IMR-90 (cell line): Measurements from ENCODE around the gene KCTD8. TPM values are rescaled to one million over a fixed set of nuclear protein-coding genes. Genes with fewer than 3 reads are reported as not detected.

Source experiments
- ATAC-seq: fragments of 200-7000 bp; cut with Tn5 transposase; 2 replicates; pipeline ENCODE4 v1.9.1; 2020; ENCODE audit warnings: low read depth, mild to moderate bottlenecking, moderate library complexity
- BruUV-seq: library from RNA; stranded (reverse); fragments of 400-500 nt; replicated peaks from 2 replicates; lab custom pipeline; 2021; lab: Mats Ljungman, UMichigan
- CTCF ChIA-PET: fragments of 300-600 bp; formaldehyde crosslinking; extraction: SDS; loops from one replicate; lab custom pipeline; 2021; ENCODE audit warnings: antibody characterized with exemption; lab: Yijun Ruan, JAX
- POLR2A ChIA-PET: fragments of 300-600 bp; sonication (Branson Sonifier 250); formaldehyde crosslinking; loops from one replicate; lab custom pipeline; 2022; ENCODE audit warnings: antibody characterized with exemption; ENCODE audit not compliant: unreplicated experiment; lab: Charles Lee
- DNase-seq: peaks from one replicate; pipeline ENCODE4 v3.0.0; 2013
- H2AFZ ChIP-seq: replicated peaks from 2 replicates; pipeline ENCODE3; 2013; ENCODE audit warnings: low read length, mild to moderate bottlenecking; ENCODE audit not compliant: poor library complexity
- H2AK5ac ChIP-seq: 2 replicates; pipeline ENCODE4 v1.6.1; 2013; ENCODE audit warnings: low read depth, low read length, inconsistent platforms
- H2AK9ac ChIP-seq: replicated peaks from 2 replicates; pipeline ENCODE3; 2013; ENCODE audit warnings: mild to moderate bottlenecking, low read depth, low read length, moderate library complexity; ENCODE audit not compliant: poor library complexity
- H2BK120ac ChIP-seq: 2 replicates; pipeline ENCODE4 v1.6.1; 2013; ENCODE audit warnings: low read depth, low read length, inconsistent platforms
- H2BK15ac ChIP-seq: 3 replicates; pipeline ENCODE4 v1.6.1; 2013; ENCODE audit warnings: low read depth, low read length, inconsistent platforms
- H2BK20ac ChIP-seq: 2 replicates; pipeline ENCODE4 v1.6.1; 2013; ENCODE audit warnings: low read depth, mild to moderate bottlenecking, inconsistent platforms, low read length, moderate library complexity
- H2BK5ac ChIP-seq: 2 replicates; pipeline ENCODE4 v1.6.1; 2013; ENCODE audit warnings: mild to moderate bottlenecking, low read depth, low read length, inconsistent platforms; ENCODE audit not compliant: poor library complexity, severe bottlenecking
- H3K14ac ChIP-seq: replicated peaks from 2 replicates; pipeline ENCODE4 v1.6.1; 2013; ENCODE audit warnings: low read depth, low read length, inconsistent platforms
- H3K18ac ChIP-seq: 2 replicates; pipeline ENCODE4 v1.6.1; 2013; ENCODE audit warnings: low read depth, low read length, control low read depth
- H3K23ac ChIP-seq: 2 replicates; pipeline ENCODE4 v1.6.1; 2013; ENCODE audit warnings: low read depth, low read length, inconsistent platforms
- H3K27ac ChIP-seq: 2 replicates; pipeline ENCODE4 v1.5.1; 2013; ENCODE audit warnings: mild to moderate bottlenecking, control low read depth, low read length; ENCODE audit not compliant: insufficient read depth
- H3K27me3 ChIP-seq: 2 replicates; pipeline ENCODE4 v1.6.1; 2013; ENCODE audit warnings: low read length; ENCODE audit not compliant: control insufficient read depth, insufficient read depth
- H3K36me3 ChIP-seq: 2 replicates; pipeline ENCODE4 v1.6.1; 2013; ENCODE audit warnings: low read length, mixed read lengths; ENCODE audit not compliant: control insufficient read depth, insufficient read depth
- H3K4ac ChIP-seq: 2 replicates; pipeline ENCODE4 v1.6.1; 2013; ENCODE audit warnings: low read depth, low read length, inconsistent platforms
- H3K4me1 ChIP-seq: 2 replicates; pipeline ENCODE4 v1.6.1; 2013; ENCODE audit warnings: low read length, mixed read lengths; ENCODE audit not compliant: control insufficient read depth, insufficient read depth
- H3K4me2 ChIP-seq: 2 replicates; pipeline ENCODE4 v1.6.1; 2013; ENCODE audit warnings: low read depth, mild to moderate bottlenecking, control low read depth, low read length, moderate library complexity
- H3K4me3 ChIP-seq: 2 replicates; pipeline ENCODE4 v1.5.1; 2013; ENCODE audit warnings: low read depth, mild to moderate bottlenecking, control low read depth, low read length, moderate library complexity; ENCODE audit not compliant: insufficient read depth
- H3K56ac ChIP-seq: 2 replicates; pipeline ENCODE4 v1.6.1; 2013; ENCODE audit warnings: low read length, inconsistent platforms; ENCODE audit not compliant: insufficient read depth; ENCODE audit errors: extremely low read depth
- H3K79me1 ChIP-seq, 2 experiments: 2 replicates each; pipeline ENCODE4 v1.6.1; 2013; ENCODE audit warnings: low read length in 2 of 2, inconsistent platforms in 1 of 2, low read depth in 1 of 2
- H3K9ac ChIP-seq: 2 replicates; pipeline ENCODE4 v1.6.1; 2013; ENCODE audit warnings: low read depth, low read length, control low read depth
- H3K9me1 ChIP-seq: 2 replicates; pipeline ENCODE4 v1.6.1; 2013; ENCODE audit warnings: low read length, inconsistent platforms; ENCODE audit not compliant: insufficient read depth
- H3K9me3 ChIP-seq: 2 replicates; pipeline ENCODE4 v1.6.1; 2013; ENCODE audit warnings: low read length; ENCODE audit not compliant: control insufficient read depth, insufficient read depth
- H4K20me1 ChIP-seq: 2 replicates; pipeline ENCODE4 v1.6.1; 2013; ENCODE audit warnings: low read length, inconsistent platforms; ENCODE audit not compliant: insufficient read depth
- H4K5ac ChIP-seq: 2 replicates; pipeline ENCODE4 v1.6.1; 2013; ENCODE audit warnings: mild to moderate bottlenecking, low read depth, low read length, control low read depth
- H4K8ac ChIP-seq, 2 experiments: 2 replicates each; pipeline ENCODE4 v1.6.1; 2013; ENCODE audit warnings: low read depth in 2 of 2, low read length in 2 of 2, control low read depth in 1 of 2, inconsistent platforms in 1 of 2
- H4K91ac ChIP-seq: 2 replicates; pipeline ENCODE4 v1.6.1; 2013; ENCODE audit warnings: low read depth, low read length, inconsistent platforms; ENCODE audit not compliant: insufficient read depth
- BHLHE40 ChIP-seq: fragments of 150-350 bp; IDR thresholded peaks from 2 replicates; pipeline ENCODE4 v1.6.1; 2016; ENCODE audit warnings: mild to moderate bottlenecking, low read depth, low read length
- CEBPB ChIP-seq: IDR thresholded peaks from 2 replicates; pipeline ENCODE4 v1.6.1; 2012; ENCODE audit warnings: low read depth, low read length, improper control_type of control experiment
- CHD1 ChIP-seq: IDR thresholded peaks from 2 replicates; pipeline ENCODE4 v1.6.1; 2012; ENCODE audit warnings: low read depth, low read length, improper control_type of control experiment
- CTCF ChIP-seq: conservative IDR thresholded peaks from 2 replicates; pipeline ENCODE4 v1.5.1; 2012; ENCODE audit warnings: mild to moderate bottlenecking, low read depth, low read length, improper control_type of control experiment
- ELK1 ChIP-seq: fragments of 150-350 bp; IDR thresholded peaks from 2 replicates; pipeline ENCODE4 v1.6.1; 2016; ENCODE audit warnings: low read depth, mild to moderate bottlenecking, low read length, moderate library complexity, borderline replicate concordance
- FOS ChIP-seq: fragments of 150-350 bp; IDR thresholded peaks from 2 replicates; pipeline ENCODE4 v1.6.1; 2016; ENCODE audit warnings: low read depth, low read length
- MAFK ChIP-seq: IDR thresholded peaks from 2 replicates; pipeline ENCODE4 v1.6.1; 2012; ENCODE audit warnings: low read depth, low read length, improper control_type of control experiment
- MXI1 ChIP-seq: IDR thresholded peaks from 2 replicates; pipeline ENCODE4 v1.6.1; 2012; ENCODE audit warnings: low read depth, mild to moderate bottlenecking, low read length, moderate library complexity, borderline replicate concordance
- POLR2A ChIP-seq: IDR thresholded peaks from 2 replicates; pipeline ENCODE4 v1.6.1; 2012; ENCODE audit warnings: mild to moderate bottlenecking, low read depth, low read length
- RAD21 ChIP-seq: IDR thresholded peaks from 2 replicates; pipeline ENCODE4 v1.6.1; 2012; ENCODE audit warnings: low read length, improper control_type of control experiment
- RCOR1 ChIP-seq: IDR thresholded peaks from 2 replicates; pipeline ENCODE4 v1.6.1; 2012; ENCODE audit warnings: mild to moderate bottlenecking, low read length, improper control_type of control experiment; ENCODE audit not compliant: insufficient replicate concordance
- RFX5 ChIP-seq: IDR thresholded peaks from 2 replicates; pipeline ENCODE4 v1.8.0; 2012; ENCODE audit warnings: low read depth, mild to moderate bottlenecking, low read length, moderate library complexity
- WGBS, 2 experiments: methylation state at CpG; one replicate each; pipeline versions ENCODE4 v1.1.5 to v1.1.7; 2013; ENCODE audit warnings: missing lambda C conversion rate in 2 of 2; ENCODE audit not compliant: insufficient read length in 1 of 2; ENCODE audit errors: extremely low coverage in 2 of 2; 5-methylcytosine and 5-hydroxymethylcytosine counted together
- dilution Hi-C: fragments of 300-500 bp; cut with HindIII; formaldehyde crosslinking; loops from one replicate; pipeline ENCODE4 v1.14.3; 2018; ENCODE audit warnings: low sequenced_read_pairs; ENCODE audit not compliant: unreplicated experiment
- in situ Hi-C: fragments of 300-500 bp; cut with MboI; formaldehyde crosslinking; loops from 3 replicates; pipeline ENCODE4 v1.14.3; 2019; ENCODE audit warnings: low sequenced_read_pairs, inconsistent platforms, mixed read lengths
- intact Hi-C: fragments of 100-400 bp; cut with micrococcal nuclease; formaldehyde crosslinking; loops from 2 replicates; pipeline ENCODE4 v1.10.0; 2022
- polyA plus RNA-seq, 3 experiments: library from polyadenylated mRNA; depleted of rRNA; stranded (reverse); fragments of >200 nt; gene quantifications; 2 replicates each; pipeline ENCODE4 v1.2.3, GENCODE V29; 2012; ENCODE audit warnings: low replicate concordance in 1 of 3
- total RNA-seq: library from RNA; depleted of rRNA; stranded (reverse); fragments of >200 nt; gene quantifications from 2 replicates; pipeline ENCODE4 v1.2.3, GENCODE V29; 2012

KCTD8 gene
- total and polyA plus RNA-seq, 2 of the 4 experiments (the other 2 are of a cell fraction), result 0.03 TPM; not detected in 1

DNA sequence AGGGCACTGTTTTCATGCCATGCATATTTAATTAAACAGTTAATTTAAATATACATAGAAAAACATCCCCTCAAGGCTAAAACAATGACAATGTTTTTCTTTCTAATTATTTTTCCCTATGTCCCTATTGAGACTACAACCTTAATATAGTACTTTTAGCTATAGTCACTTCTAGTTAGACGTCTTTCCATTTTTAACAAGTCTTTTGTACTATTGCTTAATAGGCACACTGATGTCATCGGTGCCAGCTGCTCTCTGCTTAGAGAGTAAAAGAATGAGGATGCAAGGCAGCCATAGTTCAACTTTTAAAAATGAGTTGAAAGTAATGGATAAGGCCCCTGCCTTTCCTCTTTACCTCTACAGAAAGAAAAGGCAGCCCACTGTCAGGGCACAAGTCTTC is 191.1 kb downstream of the KCTD8 start:
- no peak overlapping the region for H3K23ac ChIP-seq
- H3K18ac ChIP-seq, result no peak overlapping the region
- H4K5ac ChIP-seq, result no peak overlapping the region
- H3K9me1 ChIP-seq, result no peaks in the 10 kb centered on the region
- H2BK15ac ChIP-seq, result no peak overlapping the region
- no peak overlapping the region for H2AK9ac ChIP-seq
- no peak overlapping the region for H3K4ac ChIP-seq
- H3K9me3 ChIP-seq, result no peaks in the 10 kb centered on the region; the same call in 1 of the 2 replicates
- no peak overlapping the region for H3K9ac ChIP-seq
- no peaks in the 10 kb centered on the region for H3K79me1 ChIP-seq
- H4K20me1 ChIP-seq, result no peaks in the 10 kb centered on the region
- ChIA-PET POLR2A (no interaction called here), CTCF (no interaction called here)
- H3K14ac ChIP-seq, result no peak overlapping the region
- no peak overlapping the region for H3K4me3 ChIP-seq
- no peak overlapping the region for H4K8ac ChIP-seq
- no peaks in the 10 kb centered on the region for H3K36me3 ChIP-seq
- ATAC-seq, result no peak
- no peak for DNase-seq
- H2BK20ac ChIP-seq, result no peak overlapping the region
- H3K56ac ChIP-seq, result no peak overlapping the region
- H2AK5ac ChIP-seq, result no peak overlapping the region
- dilution Hi-C loops, result no loop called here
- WGBS, 2 experiments, result no CpG with 5 or more reads among the region's 2 CpGs
- no peak overlapping the region for H2BK120ac ChIP-seq
- intact Hi-C loops, result no loop called here
- H4K91ac ChIP-seq, result no peak overlapping the region
- no peaks in the 10 kb centered on the region for H3K4me1 ChIP-seq
- no peak overlapping the region for H2BK5ac ChIP-seq
- no peak overlapping the region for H3K27ac ChIP-seq
- no TSS peak for BruUV-seq
- TF ChIP-seq CTCF (no peak), CHD1 (no peak), FOS (no peak), BHLHE40 (no peak), CEBPB (no peak), MAFK (no peak), RFX5 (no peak), RCOR1 (no peak), POLR2A (no peak), ELK1 (no peak), MXI1 (no peak), RAD21 (no peak)
- H3K27me3 ChIP-seq, result no peaks in the 10 kb centered on the region
- H3K4me2 ChIP-seq, result no peak overlapping the region
- in situ Hi-C loops, result no loop called here
- H2AFZ ChIP-seq, result no peak overlapping the region
